ENCODE results near the gene C4B.
"Not testable (repeated sequence)": the region's sequence is repeated elsewhere in the genome, so short reads cannot be mapped to it uniquely, and the experiment has no call there.

DNA sequence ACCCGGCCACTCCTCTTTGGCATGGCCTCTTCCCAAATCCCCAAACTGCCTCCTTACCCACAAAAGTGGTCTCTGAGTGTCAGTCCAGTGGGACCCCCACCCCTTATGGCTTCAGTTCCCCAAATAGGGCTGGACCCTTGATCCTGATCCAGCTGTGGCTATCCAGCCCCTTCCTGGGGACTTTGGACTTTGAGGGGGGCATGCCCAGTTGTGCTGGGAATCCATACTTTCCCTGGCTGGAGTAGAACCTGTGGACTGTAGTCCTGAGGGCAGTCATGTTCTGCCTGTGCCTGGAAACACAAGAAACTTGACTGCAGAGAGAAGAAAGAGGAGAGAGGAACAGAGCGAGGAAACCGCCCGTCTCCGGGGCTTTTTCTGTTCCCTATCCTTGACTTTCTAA is 22.5 kb downstream of the C4B start:
- TF ChIP-seq NFE2L1, ZNF232 (CRISPR knock-in tag; IDR thresholded peaks at IDR 0.05): not testable (repeated sequence)
- TF ChIP-seq, protein P1, sequence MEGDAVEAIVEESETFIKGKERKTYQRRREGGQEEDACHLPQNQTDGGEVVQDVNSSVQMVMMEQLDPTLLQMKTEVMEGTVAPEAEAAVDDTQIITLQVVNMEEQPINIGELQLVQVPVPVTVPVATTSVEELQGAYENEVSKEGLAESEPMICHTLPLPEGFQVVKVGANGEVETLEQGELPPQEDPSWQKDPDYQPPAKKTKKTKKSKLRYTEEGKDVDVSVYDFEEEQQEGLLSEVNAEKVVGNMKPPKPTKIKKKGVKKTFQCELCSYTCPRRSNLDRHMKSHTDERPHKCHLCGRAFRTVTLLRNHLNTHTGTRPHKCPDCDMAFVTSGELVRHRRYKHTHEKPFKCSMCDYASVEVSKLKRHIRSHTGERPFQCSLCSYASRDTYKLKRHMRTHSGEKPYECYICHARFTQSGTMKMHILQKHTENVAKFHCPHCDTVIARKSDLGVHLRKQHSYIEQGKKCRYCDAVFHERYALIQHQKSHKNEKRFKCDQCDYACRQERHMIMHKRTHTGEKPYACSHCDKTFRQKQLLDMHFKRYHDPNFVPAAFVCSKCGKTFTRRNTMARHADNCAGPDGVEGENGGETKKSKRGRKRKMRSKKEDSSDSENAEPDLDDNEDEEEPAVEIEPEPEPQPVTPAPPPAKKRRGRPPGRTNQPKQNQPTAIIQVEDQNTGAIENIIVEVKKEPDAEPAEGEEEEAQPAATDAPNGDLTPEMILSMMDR (IDR thresholded peaks at IDR 0.05) = not testable (repeated sequence)
- TF ChIP-seq, protein P2, sequence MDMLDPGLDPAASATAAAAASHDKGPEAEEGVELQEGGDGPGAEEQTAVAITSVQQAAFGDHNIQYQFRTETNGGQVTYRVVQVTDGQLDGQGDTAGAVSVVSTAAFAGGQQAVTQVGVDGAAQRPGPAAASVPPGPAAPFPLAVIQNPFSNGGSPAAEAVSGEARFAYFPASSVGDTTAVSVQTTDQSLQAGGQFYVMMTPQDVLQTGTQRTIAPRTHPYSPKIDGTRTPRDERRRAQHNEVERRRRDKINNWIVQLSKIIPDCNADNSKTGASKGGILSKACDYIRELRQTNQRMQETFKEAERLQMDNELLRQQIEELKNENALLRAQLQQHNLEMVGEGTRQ (CRISPR knock-in tag; IDR thresholded peaks at IDR 0.05) = not testable (repeated sequence)
- TF ChIP-seq, protein P3, sequence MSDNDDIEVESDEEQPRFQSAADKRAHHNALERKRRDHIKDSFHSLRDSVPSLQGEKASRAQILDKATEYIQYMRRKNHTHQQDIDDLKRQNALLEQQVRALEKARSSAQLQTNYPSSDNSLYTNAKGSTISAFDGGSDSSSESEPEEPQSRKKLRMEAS (CRISPR knock-in tag; IDR thresholded peaks at IDR 0.05) = not testable (repeated sequence)
- TF ChIP-seq, protein P4, sequence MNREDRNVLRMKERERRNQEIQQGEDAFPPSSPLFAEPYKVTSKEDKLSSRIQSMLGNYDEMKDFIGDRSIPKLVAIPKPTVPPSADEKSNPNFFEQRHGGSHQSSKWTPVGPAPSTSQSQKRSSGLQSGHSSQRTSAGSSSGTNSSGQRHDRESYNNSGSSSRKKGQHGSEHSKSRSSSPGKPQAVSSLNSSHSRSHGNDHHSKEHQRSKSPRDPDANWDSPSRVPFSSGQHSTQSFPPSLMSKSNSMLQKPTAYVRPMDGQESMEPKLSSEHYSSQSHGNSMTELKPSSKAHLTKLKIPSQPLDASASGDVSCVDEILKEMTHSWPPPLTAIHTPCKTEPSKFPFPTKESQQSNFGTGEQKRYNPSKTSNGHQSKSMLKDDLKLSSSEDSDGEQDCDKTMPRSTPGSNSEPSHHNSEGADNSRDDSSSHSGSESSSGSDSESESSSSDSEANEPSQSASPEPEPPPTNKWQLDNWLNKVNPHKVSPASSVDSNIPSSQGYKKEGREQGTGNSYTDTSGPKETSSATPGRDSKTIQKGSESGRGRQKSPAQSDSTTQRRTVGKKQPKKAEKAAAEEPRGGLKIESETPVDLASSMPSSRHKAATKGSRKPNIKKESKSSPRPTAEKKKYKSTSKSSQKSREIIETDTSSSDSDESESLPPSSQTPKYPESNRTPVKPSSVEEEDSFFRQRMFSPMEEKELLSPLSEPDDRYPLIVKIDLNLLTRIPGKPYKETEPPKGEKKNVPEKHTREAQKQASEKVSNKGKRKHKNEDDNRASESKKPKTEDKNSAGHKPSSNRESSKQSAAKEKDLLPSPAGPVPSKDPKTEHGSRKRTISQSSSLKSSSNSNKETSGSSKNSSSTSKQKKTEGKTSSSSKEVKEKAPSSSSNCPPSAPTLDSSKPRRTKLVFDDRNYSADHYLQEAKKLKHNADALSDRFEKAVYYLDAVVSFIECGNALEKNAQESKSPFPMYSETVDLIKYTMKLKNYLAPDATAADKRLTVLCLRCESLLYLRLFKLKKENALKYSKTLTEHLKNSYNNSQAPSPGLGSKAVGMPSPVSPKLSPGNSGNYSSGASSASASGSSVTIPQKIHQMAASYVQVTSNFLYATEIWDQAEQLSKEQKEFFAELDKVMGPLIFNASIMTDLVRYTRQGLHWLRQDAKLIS (CRISPR knock-in tag; IDR thresholded peaks at IDR 0.05; ENCODE audit: borderline replicate concordance) = not testable (repeated sequence)

All from WTC11 (cell line).